ENCODE data around the gene SMOC2. TPM values are rescaled to one million over a fixed set of nuclear protein-coding genes. Genes with fewer than 3 reads are reported as not detected.

The SMOC2 gene
- total and polyA plus RNA-seq, 2 donors (not counting 1 experiment from before 2014, with no cell fraction given) = 0.37 TPM; not detected in 1

DNA sequence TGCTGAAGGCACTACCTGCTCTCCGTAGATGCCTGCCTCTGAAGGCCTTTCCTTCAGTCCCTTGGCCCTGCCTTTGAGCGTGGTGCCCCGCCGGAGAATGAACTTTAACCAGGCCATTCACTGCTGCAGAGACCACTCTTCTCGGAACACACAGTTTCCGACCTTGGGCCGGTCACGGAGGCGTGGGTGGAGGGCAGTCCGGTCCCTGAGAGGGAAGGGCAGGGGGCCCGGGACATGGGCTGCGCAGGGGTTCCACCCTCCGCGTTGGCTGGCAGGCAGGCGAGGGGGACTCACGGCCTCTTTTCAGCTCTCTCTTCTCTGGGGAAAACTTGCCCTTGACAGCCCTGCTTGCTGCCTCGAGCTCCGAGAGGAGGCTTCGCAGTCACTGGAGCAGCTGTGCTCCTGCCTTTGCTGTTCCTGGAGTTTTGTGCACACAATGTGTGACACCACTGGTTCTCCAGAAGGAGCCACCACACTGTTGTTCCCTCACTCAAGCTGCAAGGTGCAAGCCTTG is 187.8 kb downstream of the SMOC2 start:
- Histone ChIP-seq H3K27ac (ENCODE audit: low read length in 2 of 2) (no peak overlapping the region), H3K79me2 (ENCODE audit: control insufficient read depth, insufficient read depth, low read length) (no peaks in the 10 kb centered on the region), H3K9me3 (ENCODE audit: control extremely low read depth in 1 of 3, control insufficient read depth in 2 of 3, insufficient read depth in 1 of 3, low read length in 2 of 3) (peaks cover 0 to 13% (median 1%) of the 10 kb centered on the region in 3 donors), H3K36me3 (replicated peaks in 1 of 2; ENCODE audit: control extremely low read depth in 1 of 2, control insufficient read depth in 1 of 2, extremely low read depth in 1 of 2, insufficient read depth in 2 of 2, low read length in 1 of 2) (no peaks in the 10 kb centered on the region), H3K4me3 (ENCODE audit: control extremely low read depth in 1 of 5, extremely low read depth in 1 of 5, insufficient read depth in 1 of 5, low read depth in 2 of 5, low read length in 4 of 5) (no peak overlapping the region), H2AFZ (ENCODE audit: insufficient read depth, low read depth, low read length, poor library complexity, severe bottlenecking) (no peak overlapping the region), H3K4me2 (replicated peaks; ENCODE audit: low read depth, low read length, poor library complexity, severe bottlenecking) (no peak overlapping the region), H3K27me3 (replicated peaks in 1 of 4; ENCODE audit: control extremely low read depth in 1 of 4, control insufficient read depth in 3 of 4, insufficient read depth in 4 of 4, low read length in 3 of 4) (no peaks in the 10 kb centered on the region), H3K4me1 (ENCODE audit: control insufficient read depth in 2 of 2, insufficient read depth in 2 of 2, low read length in 2 of 2) (no peaks in the 10 kb centered on the region), H3K9ac (ENCODE audit: low read length) (no peak overlapping the region), H4K20me1 (ENCODE audit: control insufficient read depth, insufficient read depth, low read length, poor library complexity, severe bottlenecking) (no peaks in the 10 kb centered on the region)
- no peak for TF ChIP-seq EZH2 (IDR thresholded peaks at IDR 0.05; ENCODE audit: borderline replicate concordance, insufficient read depth, low read depth, low read length, poor library complexity, severe bottlenecking)
- TF ChIP-seq, protein P1, sequence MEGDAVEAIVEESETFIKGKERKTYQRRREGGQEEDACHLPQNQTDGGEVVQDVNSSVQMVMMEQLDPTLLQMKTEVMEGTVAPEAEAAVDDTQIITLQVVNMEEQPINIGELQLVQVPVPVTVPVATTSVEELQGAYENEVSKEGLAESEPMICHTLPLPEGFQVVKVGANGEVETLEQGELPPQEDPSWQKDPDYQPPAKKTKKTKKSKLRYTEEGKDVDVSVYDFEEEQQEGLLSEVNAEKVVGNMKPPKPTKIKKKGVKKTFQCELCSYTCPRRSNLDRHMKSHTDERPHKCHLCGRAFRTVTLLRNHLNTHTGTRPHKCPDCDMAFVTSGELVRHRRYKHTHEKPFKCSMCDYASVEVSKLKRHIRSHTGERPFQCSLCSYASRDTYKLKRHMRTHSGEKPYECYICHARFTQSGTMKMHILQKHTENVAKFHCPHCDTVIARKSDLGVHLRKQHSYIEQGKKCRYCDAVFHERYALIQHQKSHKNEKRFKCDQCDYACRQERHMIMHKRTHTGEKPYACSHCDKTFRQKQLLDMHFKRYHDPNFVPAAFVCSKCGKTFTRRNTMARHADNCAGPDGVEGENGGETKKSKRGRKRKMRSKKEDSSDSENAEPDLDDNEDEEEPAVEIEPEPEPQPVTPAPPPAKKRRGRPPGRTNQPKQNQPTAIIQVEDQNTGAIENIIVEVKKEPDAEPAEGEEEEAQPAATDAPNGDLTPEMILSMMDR (IDR thresholded peaks at IDR 0.05) = no peak
- peaks cover 6% of the 10 kb centered on the region for H3K9me3 Mint-ChIP-seq (ENCODE audit: insufficient read depth)
- ATAC-seq (ENCODE audit: low read depth) (no peak), DNase-seq (no peak)
- ChIA-PET CTCF (no interaction called here), POLR2A (no interaction called here)
- no peak overlapping the region for H3K27ac Mint-ChIP-seq
- 95% methylated on average over 19 of the region's 19 CpGs for WGBS (ENCODE audit: insufficient coverage)
- no peaks in the 10 kb centered on the region for H3K27me3 Mint-ChIP-seq
- no peaks in the 10 kb centered on the region for H3K4me1 Mint-ChIP-seq
- intact Hi-C loops (cut with micrococcal nuclease) = no loop called here
- no peak overlapping the region for H3K4me3 Mint-ChIP-seq

DNA sequence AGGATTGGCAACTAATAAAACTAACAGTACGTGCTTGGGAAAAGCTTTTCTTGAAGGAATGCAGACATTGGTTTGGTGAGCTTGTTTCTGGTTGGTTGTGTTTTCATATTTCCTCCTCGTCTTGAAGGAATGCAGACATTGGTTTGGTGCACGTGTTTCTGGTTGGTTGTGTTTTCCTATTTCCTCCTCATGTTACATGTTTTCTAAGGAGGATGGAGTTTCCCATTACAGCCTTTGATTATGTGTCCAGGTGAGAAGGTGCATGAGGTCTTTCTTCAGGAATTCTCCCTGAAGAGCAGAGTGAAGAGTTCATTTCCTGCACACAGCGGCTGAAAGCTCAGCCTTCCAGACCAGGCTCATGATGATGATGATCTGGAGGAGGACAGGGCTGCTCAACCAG is 190.6 kb downstream of the SMOC2 start:
- Histone ChIP-seq H3K36me3 (replicated peaks in 1 of 2; ENCODE audit: control extremely low read depth in 1 of 2, control insufficient read depth in 1 of 2, extremely low read depth in 1 of 2, insufficient read depth in 2 of 2, low read length in 1 of 2) (no peaks in the 10 kb centered on the region), H3K27ac (ENCODE audit: low read length in 2 of 2) (no peak overlapping the region), H2AFZ (ENCODE audit: insufficient read depth, low read depth, low read length, poor library complexity, severe bottlenecking) (no peak overlapping the region), H3K27me3 (replicated peaks in 1 of 4; ENCODE audit: control extremely low read depth in 1 of 4, control insufficient read depth in 3 of 4, insufficient read depth in 4 of 4, low read length in 3 of 4) (no peaks in the 10 kb centered on the region), H3K4me2 (replicated peaks; ENCODE audit: low read depth, low read length, poor library complexity, severe bottlenecking) (no peak overlapping the region), H3K9ac (ENCODE audit: low read length) (no peak overlapping the region), H3K4me3 (ENCODE audit: control extremely low read depth in 1 of 5, extremely low read depth in 1 of 5, insufficient read depth in 1 of 5, low read depth in 2 of 5, low read length in 4 of 5) (no peak overlapping the region), H3K79me2 (ENCODE audit: control insufficient read depth, insufficient read depth, low read length) (no peaks in the 10 kb centered on the region), H3K4me1 (ENCODE audit: control insufficient read depth in 2 of 2, insufficient read depth in 2 of 2, low read length in 2 of 2) (no peaks in the 10 kb centered on the region), H3K9me3 (ENCODE audit: control extremely low read depth in 1 of 3, control insufficient read depth in 2 of 3, insufficient read depth in 1 of 3, low read length in 2 of 3) (peaks cover 0 to 16% (median 4%) of the 10 kb centered on the region in 3 donors), H4K20me1 (ENCODE audit: control insufficient read depth, insufficient read depth, low read length, poor library complexity, severe bottlenecking) (no peaks in the 10 kb centered on the region)
- no peaks in the 10 kb centered on the region for H3K27me3 Mint-ChIP-seq
- TF ChIP-seq, protein P1 (IDR thresholded peaks at IDR 0.05) = no peak
- no peak for TF ChIP-seq EZH2 (IDR thresholded peaks at IDR 0.05; ENCODE audit: borderline replicate concordance, insufficient read depth, low read depth, low read length, poor library complexity, severe bottlenecking)
- peaks cover 7% of the 10 kb centered on the region for H3K9me3 Mint-ChIP-seq (ENCODE audit: insufficient read depth)
- no peak for ATAC-seq (ENCODE audit: low read depth)
- intact Hi-C loops (cut with micrococcal nuclease) = no loop called here
- CTCF ChIA-PET = no interaction called here
- no peaks in the 10 kb centered on the region for H3K4me1 Mint-ChIP-seq
- POLR2A ChIA-PET = no interaction called here
- no peak for DNase-seq
- H3K27ac Mint-ChIP-seq = no peak overlapping the region
- 86% methylated on average over 1 of the region's 4 CpGs for WGBS (ENCODE audit: insufficient coverage)
- no peak overlapping the region for H3K4me3 Mint-ChIP-seq

Measured in B cell (primary cell).